Endothelial cell of umbilical vein (primary cell): ENCODE data around the gene GGN.

ENCODE experiments used
- CTCF ChIP-seq, 2 donors: IDR thresholded peaks; 1 replicate in 1 of 2; 2 replicates in 1 of 2; pipeline ENCODE4 v1.5.1; 2011; ENCODE audit warnings: low read length in 2 of 2, mild to moderate bottlenecking in 2 of 2, moderate library complexity in 2 of 2, control low read depth in 1 of 2, inconsistent platforms in 1 of 2, low read depth in 1 of 2; ENCODE audit not compliant: insufficient read depth in 1 of 2; ENCODE audit errors: extremely low read depth in 1 of 2
- EZH2 ChIP-seq: IDR thresholded peaks from 2 replicates; pipeline ENCODE4 v1.6.1; 2012; ENCODE audit warnings: borderline replicate concordance, low read depth, mild to moderate bottlenecking, moderate library complexity, low read length, inconsistent platforms; ENCODE audit not compliant: severe bottlenecking
- GATA2 ChIP-seq: IDR thresholded peaks from 2 replicates; pipeline ENCODE4 v1.7.0; 2011; ENCODE audit warnings: low read depth, mild to moderate bottlenecking, moderate library complexity, mixed read lengths, low read length; ENCODE audit not compliant: insufficient read length, insufficient read depth
- MAX ChIP-seq: IDR thresholded peaks from 2 replicates; pipeline ENCODE4 v1.6.1; 2011; ENCODE audit not compliant: insufficient read depth, insufficient read length
- MYC ChIP-seq: IDR thresholded peaks from one replicate; pipeline ENCODE4 v1.6.1; 2011; ENCODE audit warnings: mild to moderate bottlenecking, low read depth, low read length
- POLR2A ChIP-seq: IDR thresholded peaks from 2 replicates; pipeline ENCODE4 v1.6.1; 2012; ENCODE audit warnings: low read depth, mild to moderate bottlenecking, control low read depth, low read length
- POLR2AphosphoS5 ChIP-seq: IDR thresholded peaks from 2 replicates; pipeline ENCODE4 v1.6.1; 2012; ENCODE audit warnings: low read depth, mild to moderate bottlenecking, control low read depth, low read length, moderate library complexity; ENCODE audit not compliant: insufficient read depth

GRCh38 chr19:38383184-38383583, 4.7 kb downstream of the GGN start:
- TF ChIP-seq CTCF (IDR thresholded peaks at IDR 0.05; ENCODE audit: extremely low read depth in 1 of 2, insufficient read depth in 1 of 2, low read depth in 1 of 2, low read length in 2 of 2) (no peak), POLR2AphosphoS5 (no peak), MYC (no peak), POLR2A (no peak), EZH2 (no peak), GATA2 (no peak), MAX (no peak)
